Measurements from ENCODE around the gene TNP1. TPM values are rescaled to one million over a fixed set of nuclear protein-coding genes. Genes with fewer than 3 reads are reported as not detected.

The TNP1 gene
- total RNA-seq, 6 donors from 2014 or later, result not detected

DNA sequence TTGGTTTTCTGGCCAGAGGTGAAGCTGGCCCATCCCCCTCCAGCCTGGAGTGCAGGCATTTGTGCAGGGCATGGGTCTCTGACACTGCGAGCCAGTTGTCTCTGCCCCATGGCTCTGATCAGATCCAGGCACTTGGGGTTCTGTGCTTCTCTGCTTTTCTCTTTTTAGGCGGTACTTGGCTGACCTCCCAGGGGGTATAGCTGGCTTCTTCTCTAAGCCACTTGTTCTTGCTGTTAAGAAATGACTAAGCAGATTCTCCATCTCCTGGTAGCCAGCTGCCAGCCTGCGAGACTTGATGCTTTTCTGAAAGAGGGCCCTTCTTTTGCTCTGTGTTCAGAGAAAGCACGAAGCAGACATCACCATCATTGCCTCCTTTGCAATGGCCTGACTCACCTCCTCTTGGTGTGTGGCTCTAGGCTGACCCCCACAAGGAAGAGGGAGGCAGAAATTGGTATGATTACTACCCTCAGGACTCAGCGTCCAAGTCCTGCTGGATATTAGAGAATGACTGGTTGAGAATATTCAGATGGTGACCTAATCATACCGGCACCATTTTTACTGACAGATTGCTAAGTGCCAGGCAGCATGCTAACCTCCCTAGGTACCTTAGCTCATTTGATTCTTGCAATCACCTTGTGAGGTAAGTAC lies 32.7 kb downstream of the TNP1 start:
- ATAC-seq (ENCODE audit: low FRiP score in 2 of 2) (no peak), DNase-seq (no peak)
- no peak overlapping the region for H3K4me3 ChIP-seq
- no peaks in the 10 kb centered on the region for H3K4me1 ChIP-seq
- H3K27me3 ChIP-seq, result no peaks in the 10 kb centered on the region
- no peaks in the 10 kb centered on the region for H3K36me3 ChIP-seq
- H3K27ac ChIP-seq, result no peak overlapping the region
- WGBS, 2 donors, result 61 to 81% methylated on average over 5 to 6 of the region's 6 CpGs
- TF ChIP-seq POLR2AphosphoS5 (IDR thresholded peaks at IDR 0.05) (no peak), POLR2A (IDR thresholded peaks at IDR 0.05) (no peak), EP300 (IDR thresholded peaks at IDR 0.05) (no peak)
- TF ChIP-seq, protein P1, sequence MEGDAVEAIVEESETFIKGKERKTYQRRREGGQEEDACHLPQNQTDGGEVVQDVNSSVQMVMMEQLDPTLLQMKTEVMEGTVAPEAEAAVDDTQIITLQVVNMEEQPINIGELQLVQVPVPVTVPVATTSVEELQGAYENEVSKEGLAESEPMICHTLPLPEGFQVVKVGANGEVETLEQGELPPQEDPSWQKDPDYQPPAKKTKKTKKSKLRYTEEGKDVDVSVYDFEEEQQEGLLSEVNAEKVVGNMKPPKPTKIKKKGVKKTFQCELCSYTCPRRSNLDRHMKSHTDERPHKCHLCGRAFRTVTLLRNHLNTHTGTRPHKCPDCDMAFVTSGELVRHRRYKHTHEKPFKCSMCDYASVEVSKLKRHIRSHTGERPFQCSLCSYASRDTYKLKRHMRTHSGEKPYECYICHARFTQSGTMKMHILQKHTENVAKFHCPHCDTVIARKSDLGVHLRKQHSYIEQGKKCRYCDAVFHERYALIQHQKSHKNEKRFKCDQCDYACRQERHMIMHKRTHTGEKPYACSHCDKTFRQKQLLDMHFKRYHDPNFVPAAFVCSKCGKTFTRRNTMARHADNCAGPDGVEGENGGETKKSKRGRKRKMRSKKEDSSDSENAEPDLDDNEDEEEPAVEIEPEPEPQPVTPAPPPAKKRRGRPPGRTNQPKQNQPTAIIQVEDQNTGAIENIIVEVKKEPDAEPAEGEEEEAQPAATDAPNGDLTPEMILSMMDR (IDR thresholded peaks at IDR 0.05), result no peak
- no peaks in the 10 kb centered on the region for H3K9me3 ChIP-seq

DNA sequence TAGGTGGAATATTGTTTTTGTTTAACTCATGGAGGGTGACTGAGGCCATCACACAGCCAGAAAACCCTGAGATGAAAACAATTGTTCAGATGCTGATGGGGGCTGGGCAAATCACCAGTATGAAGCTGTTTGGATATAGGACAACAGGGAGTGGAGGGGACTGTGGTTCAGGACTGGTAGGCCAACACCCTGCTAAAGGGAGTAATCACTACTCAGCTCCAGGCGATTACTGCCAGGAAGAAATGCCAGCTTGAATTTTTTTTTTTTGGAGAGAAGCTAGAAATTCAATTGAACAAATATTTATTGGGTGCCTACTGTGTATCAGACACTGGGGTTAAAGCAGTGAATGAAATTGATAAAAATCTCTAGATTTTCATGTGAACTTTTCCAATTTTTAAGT lies 37.4 kb downstream of the TNP1 start:
- no peak for ATAC-seq (ENCODE audit: low FRiP score in 2 of 2)
- Histone ChIP-seq H3K4me1 (no peaks in the 10 kb centered on the region), H3K9me3 (no peaks in the 10 kb centered on the region), H3K27me3 (no peaks in the 10 kb centered on the region), H3K36me3 (no peaks in the 10 kb centered on the region), H3K4me3 (no peak overlapping the region), H3K27ac (no peak overlapping the region)
- DNase-seq, result no peak
- TF ChIP-seq EP300 (IDR thresholded peaks at IDR 0.05) (no peak), POLR2A (IDR thresholded peaks at IDR 0.05) (no peak), POLR2AphosphoS5 (IDR thresholded peaks at IDR 0.05) (no peak)
- TF ChIP-seq, protein P1 (IDR thresholded peaks at IDR 0.05), result no peak
- 75 to 97% methylated on average over 1 of the region's 1 CpG for WGBS, 2 donors

DNA sequence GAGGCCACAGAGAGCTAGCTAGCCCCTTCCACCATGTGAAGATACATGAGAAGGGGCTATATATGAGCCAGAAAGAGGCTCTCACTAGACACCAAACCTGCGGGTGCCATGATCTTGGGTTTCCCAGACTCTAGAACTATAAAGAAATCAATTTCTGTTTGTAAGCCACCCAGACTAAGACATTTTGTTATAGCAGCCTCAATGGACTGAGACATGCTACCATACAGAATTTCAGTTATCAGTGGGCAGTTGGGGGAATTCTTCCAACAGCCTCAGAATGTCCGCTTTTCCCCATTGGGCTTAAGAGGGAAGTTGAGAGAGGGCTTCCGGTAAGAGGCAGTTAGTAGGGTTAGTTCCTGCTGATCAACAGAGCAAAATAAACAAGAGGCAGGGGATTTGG lies 39.2 kb downstream of the TNP1 start:
- H3K9me3 ChIP-seq, result no peaks in the 10 kb centered on the region
- WGBS, 2 donors, result 89 to 94% methylated on average over 3 of the region's 3 CpGs
- no peak for DNase-seq
- ATAC-seq (ENCODE audit: low FRiP score in 2 of 2), result no peak
- H3K27ac ChIP-seq, result no peak overlapping the region
- H3K4me1 ChIP-seq, result no peaks in the 10 kb centered on the region
- H3K4me3 ChIP-seq, result no peak overlapping the region
- H3K36me3 ChIP-seq, result no peaks in the 10 kb centered on the region
- no peaks in the 10 kb centered on the region for H3K27me3 ChIP-seq
- TF ChIP-seq POLR2AphosphoS5 (IDR thresholded peaks at IDR 0.05), result no peak
- TF ChIP-seq POLR2A (IDR thresholded peaks at IDR 0.05), result no peak
- no peak for TF ChIP-seq EP300 (IDR thresholded peaks at IDR 0.05)
- TF ChIP-seq, protein P1 (IDR thresholded peaks at IDR 0.05), result no peak

DNA sequence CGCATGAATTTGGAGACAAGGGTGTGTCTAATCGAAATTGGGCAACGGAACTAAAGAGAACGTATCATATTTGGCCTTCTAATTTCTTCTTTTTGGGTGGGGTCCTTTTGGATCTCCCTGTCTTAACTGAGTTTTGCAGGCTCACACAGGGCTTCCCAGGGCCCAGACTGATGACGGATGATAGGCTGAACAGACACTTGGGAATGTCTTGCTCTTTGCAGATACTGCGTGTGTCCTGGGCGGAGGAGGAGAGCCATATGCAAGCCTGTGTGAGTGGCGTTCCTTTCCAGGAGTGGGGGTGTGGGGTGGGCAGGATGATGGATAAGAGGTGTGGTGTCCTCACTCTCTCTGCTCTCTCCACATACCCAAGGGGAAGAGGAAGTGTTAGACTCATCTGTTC lies 40.1 kb downstream of the TNP1 start:
- no peak overlapping the region for H3K4me3 ChIP-seq
- 91 to 97% methylated on average over 8 of the region's 8 CpGs for WGBS, 2 donors
- H3K4me1 ChIP-seq, result no peaks in the 10 kb centered on the region
- DNase-seq (no peak), ATAC-seq (ENCODE audit: low FRiP score in 2 of 2) (peak in 1 of 2 donors; percentile 90)
- H3K9me3 ChIP-seq, result no peaks in the 10 kb centered on the region
- H3K27me3 ChIP-seq, result no peaks in the 10 kb centered on the region
- no peak for TF ChIP-seq POLR2AphosphoS5 (IDR thresholded peaks at IDR 0.05)
- TF ChIP-seq POLR2A (IDR thresholded peaks at IDR 0.05), result no peak
- no peak for TF ChIP-seq EP300 (IDR thresholded peaks at IDR 0.05)
- TF ChIP-seq, protein P1 (IDR thresholded peaks at IDR 0.05), result no peak
- H3K27ac ChIP-seq, result no peak overlapping the region
- no peaks in the 10 kb centered on the region for H3K36me3 ChIP-seq

DNA sequence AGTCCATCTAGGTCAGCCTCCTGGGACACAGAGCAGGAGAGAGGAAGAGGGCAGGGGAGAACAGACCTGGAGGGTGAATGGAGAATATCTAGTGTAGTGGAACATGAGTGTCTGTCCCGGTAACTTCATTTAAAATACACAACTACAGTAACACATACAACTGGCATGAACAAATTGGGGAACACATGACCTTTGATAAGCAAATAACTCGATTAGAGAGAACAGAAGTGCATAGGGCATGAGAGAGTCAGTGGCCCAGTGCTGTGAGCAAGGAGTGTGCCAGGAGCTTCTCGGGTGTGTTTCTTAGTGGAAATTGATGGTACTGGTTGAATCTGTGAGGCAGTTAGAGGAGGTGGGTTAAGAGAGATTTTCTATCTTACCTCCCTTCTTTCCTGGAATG lies 40.8 kb downstream of the TNP1 start:
- Histone ChIP-seq H3K4me3 (no peak overlapping the region), H3K9me3 (no peaks in the 10 kb centered on the region), H3K27me3 (no peaks in the 10 kb centered on the region), H3K27ac (no peak overlapping the region), H3K36me3 (no peaks in the 10 kb centered on the region), H3K4me1 (no peaks in the 10 kb centered on the region)
- WGBS, 2 donors, result 79 to 82% methylated on average over 3 of the region's 3 CpGs
- TF ChIP-seq POLR2AphosphoS5 (IDR thresholded peaks at IDR 0.05), result no peak
- no peak for TF ChIP-seq EP300 (IDR thresholded peaks at IDR 0.05)
- TF ChIP-seq POLR2A (IDR thresholded peaks at IDR 0.05), result no peak
- TF ChIP-seq, protein P1 (IDR thresholded peaks at IDR 0.05), result no peak
- DNase-seq (no peak), ATAC-seq (ENCODE audit: low FRiP score in 2 of 2) (no peak)

Data from upper lobe of left lung (tissue), 6 donors.